ENCODE results near the gene SAPCD2.

SAPCD2 gene

GRCh38 chr9:137014166-137014565 is 56.2 kb downstream of the SAPCD2 start:
- DNase-seq = no peak

GRCh38 chr9:137013571-137013940 is 56.8 kb downstream of the SAPCD2 start:
- DNase-seq = no peak

GRCh38 chr9:137012694-137013570 is 57.4 kb downstream of the SAPCD2 start:
- DNase-seq = no peak

All from activated gamma-delta T cell treated with Interleukin-2 at 50 U/mL for 16 hours (primary cell).